ENCODE data around the gene CEP152. TPM values are rescaled to one million over a fixed set of nuclear protein-coding genes. Genes with fewer than 3 reads are reported as not detected.

The CEP152 gene
- total RNA-seq, 2 donors from 2014 or later = 12.3 to 19.1 TPM

- H3K4me3 Mint-ChIP-seq = no peak overlapping the region
- Histone ChIP-seq H3K9me3 (ENCODE audit: control insufficient read depth, low read length) (no peaks in the 10 kb centered on the region), H3K9ac (ENCODE audit: extremely low read depth, low read length, poor library complexity, severe bottlenecking) (no peak overlapping the region), H3K4me3 (ENCODE audit: low read length) (no peak overlapping the region), H3K27me3 (ENCODE audit: control insufficient read depth, insufficient read depth, low read length, poor library complexity, severe bottlenecking) (no peaks in the 10 kb centered on the region), H3K4me1 (ENCODE audit: control insufficient read depth, insufficient read depth, low read length) (peaks cover 2% of the 10 kb centered on the region), H3K27ac (ENCODE audit: low read depth, low read length) (no peak overlapping the region), H3K36me3 (ENCODE audit: control insufficient read depth, insufficient read depth, low read length) (peaks cover 25% of the 10 kb centered on the region)
- H3K27me3 Mint-ChIP-seq (ENCODE audit: insufficient read depth) = no peaks in the 10 kb centered on the region
- H3K27ac Mint-ChIP-seq = no peak overlapping the region
- peaks cover 14% of the 10 kb centered on the region for H3K36me3 Mint-ChIP-seq (ENCODE audit: low read depth)
- H3K9me3 Mint-ChIP-seq = no peaks in the 10 kb centered on the region
- TF ChIP-seq CTCF (conservative IDR thresholded peaks at IDR 0.05) = no peak
- peaks cover 2% of the 10 kb centered on the region for H3K4me1 Mint-ChIP-seq
- 95 to 97% methylated on average over 6 to 10 of the region's 10 CpGs for WGBS, 2 experiments (ENCODE audit: insufficient coverage in 1 of 2, insufficient read length in 1 of 2)
- no peak for DNase-seq
These were observed 32.5 kb downstream of the CEP152 start for GRCh38 chr15:48778331-48778730.

DNA sequence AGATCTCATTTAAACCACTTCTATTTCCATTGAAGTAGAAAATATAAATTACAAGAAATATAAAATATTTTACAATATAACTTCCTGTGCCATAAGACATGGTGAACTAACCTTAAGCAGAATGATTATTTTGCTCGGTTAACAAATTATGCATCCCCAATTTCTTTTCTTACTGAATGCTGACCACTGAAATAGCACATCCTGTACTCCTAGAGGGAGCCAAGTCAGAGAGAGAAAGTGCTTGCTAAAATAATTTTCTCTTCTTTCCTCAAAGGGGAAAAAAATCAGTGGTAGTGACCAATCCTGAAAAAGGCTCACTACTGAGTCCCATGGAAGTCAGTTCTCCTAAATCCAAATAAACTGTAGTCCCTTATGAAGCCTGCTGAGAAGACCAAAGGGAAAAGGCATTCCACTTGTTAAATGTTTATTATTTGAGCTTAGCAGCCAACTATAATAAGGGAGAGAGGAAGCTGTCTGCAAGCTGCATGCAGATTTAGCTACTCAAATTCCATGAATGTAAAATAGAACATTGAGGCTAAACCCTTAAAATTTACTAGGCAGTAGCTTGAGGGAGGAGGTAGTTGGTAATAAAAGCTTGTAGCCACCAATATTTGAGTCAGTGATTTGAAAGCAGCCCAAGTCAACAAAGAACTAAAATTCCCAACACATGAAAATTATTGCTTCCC, 33.1 kb downstream of the CEP152 start:
- Mint-ChIP-seq H3K27me3 (ENCODE audit: insufficient read depth) (no peaks in the 10 kb centered on the region), H3K27ac (no peak overlapping the region), H3K4me1 (peaks cover 7% of the 10 kb centered on the region), H3K4me3 (no peak overlapping the region), H3K36me3 (ENCODE audit: low read depth) (peaks cover 13% of the 10 kb centered on the region), H3K9me3 (no peaks in the 10 kb centered on the region)
- no peak for TF ChIP-seq CTCF (conservative IDR thresholded peaks at IDR 0.05)
- Histone ChIP-seq H3K27me3 (ENCODE audit: control insufficient read depth, insufficient read depth, low read length, poor library complexity, severe bottlenecking) (no peaks in the 10 kb centered on the region), H3K4me3 (ENCODE audit: low read length) (no peak overlapping the region), H3K36me3 (ENCODE audit: control insufficient read depth, insufficient read depth, low read length) (peaks cover 20% of the 10 kb centered on the region), H3K9me3 (ENCODE audit: control insufficient read depth, low read length) (no peaks in the 10 kb centered on the region), H3K9ac (ENCODE audit: extremely low read depth, low read length, poor library complexity, severe bottlenecking) (no peak overlapping the region), H3K4me1 (ENCODE audit: control insufficient read depth, insufficient read depth, low read length) (peaks cover 2% of the 10 kb centered on the region), H3K27ac (ENCODE audit: low read depth, low read length) (no peak overlapping the region)
- WGBS, 2 experiments (ENCODE audit: insufficient coverage in 1 of 2, insufficient read length in 1 of 2) = 90 to 100% methylated on average over 1 of the region's 1 CpG
- DNase-seq = no peak

- no peak for DNase-seq
- H3K36me3 Mint-ChIP-seq (ENCODE audit: low read depth) = peaks cover 3% of the 10 kb centered on the region
- H3K36me3 ChIP-seq (ENCODE audit: control insufficient read depth, insufficient read depth, low read length) = peaks cover 4% of the 10 kb centered on the region
- peaks cover 11% of the 10 kb centered on the region for H3K4me1 Mint-ChIP-seq
- 80 to 100% methylated on average over 1 to 2 of the region's 2 CpGs for WGBS, 2 experiments (ENCODE audit: insufficient coverage in 1 of 2, insufficient read length in 1 of 2)
- H3K4me1 ChIP-seq (ENCODE audit: control insufficient read depth, insufficient read depth, low read length) = peaks cover 2% of the 10 kb centered on the region
- no peak overlapping the region for H3K9ac ChIP-seq (ENCODE audit: extremely low read depth, low read length, poor library complexity, severe bottlenecking)
- no peak overlapping the region for H3K27ac Mint-ChIP-seq
- H3K9me3 Mint-ChIP-seq = no peaks in the 10 kb centered on the region
- no peak overlapping the region for H3K27ac ChIP-seq (ENCODE audit: low read depth, low read length)
- TF ChIP-seq CTCF (conservative IDR thresholded peaks at IDR 0.05) = no peak
- H3K27me3 Mint-ChIP-seq (ENCODE audit: insufficient read depth) = no peaks in the 10 kb centered on the region
- no peak overlapping the region for H3K4me3 Mint-ChIP-seq
- no peaks in the 10 kb centered on the region for H3K9me3 ChIP-seq (ENCODE audit: control insufficient read depth, low read length)
- no peaks in the 10 kb centered on the region for H3K27me3 ChIP-seq (ENCODE audit: control insufficient read depth, insufficient read depth, low read length, poor library complexity, severe bottlenecking)
- no peak overlapping the region for H3K4me3 ChIP-seq (ENCODE audit: low read length)
These were observed 35.3 kb downstream of the CEP152 start for GRCh38 chr15:48775546-48775945.

All from endodermal cell (in vitro differentiated cells).